Inflammatory macrophage treated with lipopolysaccharide for 4 hours (primary cell): Measurements from ENCODE around the gene COBL.

Experiments
- DNase-seq: peaks from one replicate; pipeline ENCODE4 v3.0.0-alpha.2; 2020

Gene COBL

GRCh38 chr7:51275532-51275931, 41.1 kb downstream of the COBL start:
- DNase-seq: no peak

GRCh38 chr7:51274955-51275354, 41.7 kb downstream of the COBL start:
- no peak for DNase-seq

GRCh38 chr7:51274001-51274400, 42.6 kb downstream of the COBL start:
- DNase-seq: no peak

- DNase-seq: no peak
These were observed 43.2 kb downstream of the COBL start for GRCh38 chr7:51273360-51273759.

- no peak for DNase-seq
These were observed 45.6 kb downstream of the COBL start for GRCh38 chr7:51270965-51271364.

GRCh38 chr7:51269911-51270310, 46.7 kb downstream of the COBL start:
- DNase-seq: no peak

- DNase-seq: no peak
These were observed 47.3 kb downstream of the COBL start for GRCh38 chr7:51269321-51269720.

GRCh38 chr7:51268859-51269258, 47.8 kb downstream of the COBL start:
- DNase-seq: no peak

GRCh38 chr7:51267169-51267568, 49.4 kb downstream of the COBL start:
- no peak for DNase-seq

- DNase-seq: no peak
These were observed 51.3 kb downstream of the COBL start for GRCh38 chr7:51265066-51265907.

GRCh38 chr7:51263631-51264484, 52.8 kb downstream of the COBL start:
- DNase-seq: no peak

GRCh38 chr7:51262796-51263531, 53.6 kb downstream of the COBL start:
- no peak for DNase-seq

- no peak for DNase-seq
These were observed 54.4 kb downstream of the COBL start for GRCh38 chr7:51261950-51262795.

- no peak for DNase-seq
These were observed 55.3 kb downstream of the COBL start for GRCh38 chr7:51261117-51261835.

GRCh38 chr7:51260516-51260915, 56.1 kb downstream of the COBL start:
- no peak for DNase-seq

- no peak for DNase-seq
These were observed 56.8 kb downstream of the COBL start for GRCh38 chr7:51259766-51260165.

- no peak for DNase-seq
These were observed 59.7 kb downstream of the COBL start for GRCh38 chr7:51256916-51257315.

GRCh38 chr7:51256209-51256781, 60.3 kb downstream of the COBL start:
- DNase-seq: no peak

- no peak for DNase-seq
These were observed 60.9 kb downstream of the COBL start for GRCh38 chr7:51255536-51256208.

- no peak for DNase-seq
These were observed 61.6 kb downstream of the COBL start for GRCh38 chr7:51255036-51255435.

GRCh38 chr7:51253157-51253556, 63.5 kb downstream of the COBL start:
- DNase-seq: no peak
